ENCODE data around the gene ABLIM2. TPM values are rescaled to one million over a fixed set of nuclear protein-coding genes. Genes with fewer than 3 reads are reported as not detected.

Gene ABLIM2
- total and polyA plus RNA-seq, 10 of the 15 experiments (the other 5 are each of a cell fraction or from before 2014, with no cell fraction given) = 0.03 to 0.15 (median 0.05) TPM; not detected in 7

- FAIRE-seq = no peak
- H3K27me3 ChIP-seq (replicated peaks in 1 of 2; ENCODE audit: control insufficient read depth in 2 of 2, insufficient read depth in 2 of 2, low read length in 1 of 2) = no peaks in the 10 kb centered on the region
- ChIA-PET RAD21 (ENCODE audit: unreplicated experiment) (interaction anchor here (0.7 kb wide), 1 partner anchor 210 kb away, joined by 3 read pairs; no protein-coding TSS in a partner anchor), SMC1A (ENCODE audit: uncharacterized antibody, unreplicated experiment) (no interaction called here), CTCF (no interaction called here), POLR2A (no interaction called here)
- H3K9ac ChIP-seq (ENCODE audit: control insufficient read depth, insufficient read depth, low read length) = peak overlapping the region; percentile 33
- H3K36me3 ChIP-seq (ENCODE audit: control insufficient read depth in 2 of 2, insufficient read depth in 2 of 2, low read length in 1 of 2) = no peaks in the 10 kb centered on the region
- peak overlapping the region; percentile 87 for H3K4me2 ChIP-seq (ENCODE audit: control insufficient read depth, insufficient read depth)
- no peaks in the 10 kb centered on the region for H3K79me2 ChIP-seq (ENCODE audit: control insufficient read depth, insufficient read depth, low read length)
- peak overlapping the region; percentile 86 for H3K27ac ChIP-seq (ENCODE audit: control insufficient read depth, insufficient read depth)
- no peaks in the 10 kb centered on the region for H3K9me3 ChIP-seq (replicated peaks; ENCODE audit: control insufficient read depth, insufficient read depth, low read length)
- ATAC-seq = no peak
- no peaks in the 10 kb centered on the region for H4K20me1 ChIP-seq (ENCODE audit: control insufficient read depth, insufficient read depth)
- DNase-seq (ENCODE audit: low read depth, low spot score) = no peak
- intact Hi-C loops (cut with micrococcal nuclease; ENCODE audit: unreplicated experiment) (no loop called here), in situ Hi-C loops (cut with MboI) (no loop called here)
- peaks cover 28% of the 10 kb centered on the region for H3K4me1 ChIP-seq (ENCODE audit: control insufficient read depth, insufficient read depth, low read length)
- H2AFZ ChIP-seq (ENCODE audit: control insufficient read depth, low read depth, low read length) = peak overlapping the region; percentile 81
- peak overlapping the region; percentile 39 for H3K4me3 ChIP-seq
- 36% methylated on average over 13 of the region's 13 CpGs for WGBS (ENCODE audit: insufficient coverage, insufficient replicate concordance, low lambda C conversion rate, missing lambda C conversion rate)
- TF ChIP-seq HDGF (IDR thresholded peaks at IDR 0.05) (0 out of 2 replicates have a peak, but pooled peaks have one; percentile 74), IKZF1 (conservative IDR thresholded peaks at IDR 0.05) (0 out of 2 replicates have a peak, but pooled peaks have one; percentile 39), ATF2 (IDR thresholded peaks at IDR 0.05; ENCODE audit: low read length) (no peak)
- BruUV-seq (replicated peaks) = no TSS peak
Observed at GRCh38 chr4:7970361-7970946, 188.2 kb downstream of the ABLIM2 start.

DNA sequence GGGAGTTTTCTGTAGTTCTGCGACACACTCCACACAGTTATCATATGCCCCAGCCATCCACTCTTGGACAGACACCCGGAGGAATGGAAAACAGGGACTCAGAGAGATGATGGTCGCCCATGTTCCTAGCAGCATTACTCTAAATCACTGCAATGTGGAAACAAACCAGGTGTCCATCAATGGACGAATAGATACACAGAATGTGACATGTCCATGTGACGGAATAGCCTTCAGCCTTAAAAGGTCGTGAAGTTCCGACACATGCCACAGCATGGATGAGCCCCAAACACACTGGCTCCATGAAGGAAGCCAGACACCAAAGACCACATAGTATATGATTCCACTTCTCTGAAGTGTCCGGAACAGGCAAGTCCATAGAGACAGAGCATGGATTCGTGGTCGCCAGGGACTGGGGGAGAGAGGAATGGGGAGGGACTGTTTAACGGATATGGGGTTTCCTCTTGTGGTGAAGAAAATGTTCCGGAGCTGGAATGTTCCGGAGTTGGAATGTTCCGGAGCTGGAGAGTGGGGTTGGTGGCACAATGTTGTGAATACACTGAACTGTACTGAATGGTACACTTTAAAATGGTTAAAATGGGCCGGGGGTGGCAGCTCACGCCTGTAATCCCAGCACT, 190.2 kb downstream of the ABLIM2 start:
- no TSS peak for BruUV-seq (replicated peaks)
- Histone ChIP-seq H4K20me1 (ENCODE audit: control insufficient read depth, insufficient read depth) (no peaks in the 10 kb centered on the region), H3K36me3 (ENCODE audit: control insufficient read depth in 2 of 2, insufficient read depth in 2 of 2, low read length in 1 of 2) (no peaks in the 10 kb centered on the region), H3K4me3 (no peak overlapping the region), H2AFZ (ENCODE audit: control insufficient read depth, low read depth, low read length) (peak overlapping the region; percentile 18; the same call in 1 of the 2 replicates), H3K27ac (ENCODE audit: control insufficient read depth, insufficient read depth) (no peak overlapping the region), H3K27me3 (replicated peaks in 1 of 2; ENCODE audit: control insufficient read depth in 2 of 2, insufficient read depth in 2 of 2, low read length in 1 of 2) (no peaks in the 10 kb centered on the region), H3K4me2 (ENCODE audit: control insufficient read depth, insufficient read depth) (no peak overlapping the region), H3K9ac (ENCODE audit: control insufficient read depth, insufficient read depth, low read length) (no peak overlapping the region), H3K9me3 (replicated peaks; ENCODE audit: control insufficient read depth, insufficient read depth, low read length) (no peaks in the 10 kb centered on the region), H3K4me1 (ENCODE audit: control insufficient read depth, insufficient read depth, low read length) (peaks cover 31% of the 10 kb centered on the region), H3K79me2 (ENCODE audit: control insufficient read depth, insufficient read depth, low read length) (no peaks in the 10 kb centered on the region)
- intact Hi-C loops (cut with micrococcal nuclease; ENCODE audit: unreplicated experiment) = no loop called here
- POLR2A ChIA-PET = no interaction called here
- 50% methylated on average over 16 of the region's 16 CpGs for WGBS (ENCODE audit: insufficient coverage, insufficient replicate concordance, low lambda C conversion rate, missing lambda C conversion rate)
- ATAC-seq = no peak
- CTCF ChIA-PET = interaction anchor here (0.9 kb wide), 1 partner anchor 10 kb away, joined by 4 read pairs; no protein-coding TSS in a partner anchor
- no peak for DNase-seq (ENCODE audit: low read depth, low spot score)
- RAD21 ChIA-PET (ENCODE audit: unreplicated experiment) = no interaction called here
- no peak for FAIRE-seq
- SMC1A ChIA-PET (ENCODE audit: uncharacterized antibody, unreplicated experiment) = interaction anchor here (0.5 kb wide), 1 partner anchor 182 kb away, joined by 3 read pairs; no protein-coding TSS in a partner anchor
- in situ Hi-C loops (cut with MboI) = no loop called here
- TF ChIP-seq CBX3 (IDR thresholded peaks at IDR 0.05; ENCODE audit: borderline replicate concordance, low read depth) (no peak), POLR2A (IDR thresholded peaks at IDR 0.05; ENCODE audit: low read depth, low read length) (no peak), ZNF592 (IDR thresholded peaks at IDR 0.05) (no peak), NFYA (IDR thresholded peaks at IDR 0.05; ENCODE audit: borderline replicate concordance, low read depth, low read length) (no peak), MXI1 (IDR thresholded peaks at IDR 0.05; ENCODE audit: low read depth, low read length) (no peak), RELB (IDR thresholded peaks at IDR 0.05; ENCODE audit: low read depth) (no peak)
